SH-SY5Y (cell line): Measurements from ENCODE around the gene MLXIP.

Experiments
- GATA2 ChIP-seq: IDR thresholded peaks from 2 replicates; pipeline ENCODE4 v1.6.1; 2011; ENCODE audit warnings: mild to moderate bottlenecking, low read depth, low read length
- GATA3 ChIP-seq: IDR thresholded peaks from 2 replicates; pipeline ENCODE4 v1.6.1; 2011; ENCODE audit warnings: low read depth, mild to moderate bottlenecking, low read length, moderate library complexity

DNA sequence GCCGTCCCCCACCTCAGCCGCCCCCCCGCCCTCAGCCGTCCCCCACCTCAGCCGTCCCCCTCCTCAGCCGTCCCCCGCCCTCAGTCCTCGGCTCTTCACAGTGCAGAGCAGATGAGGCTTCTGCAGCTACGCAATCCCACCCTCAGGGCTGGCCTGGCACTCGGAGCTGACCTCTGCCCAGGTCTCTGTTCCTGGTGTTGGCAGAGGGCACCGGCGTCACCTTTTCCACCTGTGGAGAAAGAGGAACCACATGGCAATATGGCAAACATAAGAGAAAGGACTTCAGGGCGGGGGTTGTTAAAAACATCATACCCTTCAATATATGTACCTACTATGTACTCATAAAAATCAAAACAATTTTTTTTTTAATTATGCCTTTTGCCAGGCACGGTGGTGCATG lies 45.8 kb downstream of the MLXIP start:
- TF ChIP-seq GATA2 (no peak), GATA3 (no peak)
